CD4-positive, alpha-beta T cell treated with Interleukin-4 for 4 hours (primary cell): ENCODE measurements around the gene ATG4D.

Experiments used
- DNase-seq: peaks from one replicate; pipeline ENCODE4 v3.0.0-alpha.2; 2020

The ATG4D gene

DNA sequence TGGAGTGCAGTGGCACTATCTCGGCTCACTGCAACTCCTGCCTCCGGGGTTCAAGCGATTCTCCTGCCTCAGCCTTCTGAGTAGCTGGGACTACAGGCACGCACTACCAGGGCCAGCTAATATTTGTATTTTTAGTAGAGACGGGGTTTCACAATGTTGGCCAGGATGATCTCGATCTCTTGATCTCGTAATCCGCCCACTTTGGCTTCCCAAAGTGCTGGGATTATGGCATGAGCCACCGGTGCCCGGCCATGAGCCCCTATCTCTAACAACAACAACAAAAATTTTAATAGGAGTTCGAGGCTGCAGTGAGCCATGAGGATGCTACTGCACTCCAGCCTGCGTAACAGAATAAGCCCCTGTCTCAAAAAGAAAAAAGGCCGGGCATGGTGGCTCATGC is 38.4 kb downstream of the ATG4D start:
- DNase-seq, result no peak

DNA sequence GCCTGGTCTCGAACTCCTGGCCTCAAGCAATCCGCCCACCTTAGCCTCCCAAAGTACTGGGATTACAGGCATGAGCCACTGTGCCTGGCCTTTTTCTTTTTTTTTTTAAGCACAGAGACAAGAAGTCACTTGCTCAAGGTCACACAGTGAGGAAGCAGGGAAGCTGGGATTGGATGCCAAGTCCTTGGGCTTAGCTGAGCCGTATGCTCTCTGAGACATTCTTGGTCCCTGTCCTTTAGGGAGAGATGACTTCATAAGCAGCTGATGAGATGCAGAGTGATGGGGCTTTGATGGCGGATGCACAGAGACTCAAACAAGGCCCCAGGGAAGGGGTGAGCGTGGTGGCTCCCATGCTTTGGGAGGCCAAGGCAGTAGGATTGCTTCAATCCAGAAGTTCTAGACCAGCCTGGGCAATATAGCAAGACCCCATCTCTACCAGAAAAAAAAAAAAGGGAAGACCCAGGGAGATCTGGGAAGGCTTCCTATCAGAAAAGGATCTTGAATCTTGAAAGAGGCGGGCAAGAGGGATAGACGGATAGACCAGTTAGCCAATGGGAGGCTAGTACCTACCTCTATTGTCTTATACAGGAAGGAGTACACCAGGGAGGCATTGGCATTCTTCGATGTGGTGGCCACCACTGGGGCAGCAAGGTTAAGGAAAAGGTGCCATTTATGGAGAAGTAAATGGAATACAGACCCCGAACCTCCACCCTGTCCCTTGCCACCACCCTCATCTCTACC is 39.5 kb downstream of the ATG4D start:
- no peak for DNase-seq

DNA sequence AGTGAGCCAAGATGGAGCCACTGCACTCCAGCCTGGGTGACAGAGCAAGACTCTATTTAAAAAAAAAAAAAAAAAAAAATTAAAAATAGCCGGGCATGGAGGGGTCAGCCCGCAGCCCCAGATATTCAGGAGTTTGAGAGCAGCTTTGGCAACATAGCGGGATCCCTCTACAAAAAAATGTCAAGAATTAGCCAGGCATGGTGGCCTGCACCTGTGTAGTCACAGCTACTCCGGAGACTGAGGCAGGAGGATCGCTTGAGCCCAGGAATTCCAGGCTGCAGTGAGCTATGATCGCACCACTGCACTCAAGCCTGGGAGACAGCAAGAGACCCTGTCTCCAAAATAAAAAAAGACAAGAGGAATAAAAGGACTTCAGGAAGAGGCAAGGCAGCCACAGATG is 42.7 kb downstream of the ATG4D start:
- no peak for DNase-seq

DNA sequence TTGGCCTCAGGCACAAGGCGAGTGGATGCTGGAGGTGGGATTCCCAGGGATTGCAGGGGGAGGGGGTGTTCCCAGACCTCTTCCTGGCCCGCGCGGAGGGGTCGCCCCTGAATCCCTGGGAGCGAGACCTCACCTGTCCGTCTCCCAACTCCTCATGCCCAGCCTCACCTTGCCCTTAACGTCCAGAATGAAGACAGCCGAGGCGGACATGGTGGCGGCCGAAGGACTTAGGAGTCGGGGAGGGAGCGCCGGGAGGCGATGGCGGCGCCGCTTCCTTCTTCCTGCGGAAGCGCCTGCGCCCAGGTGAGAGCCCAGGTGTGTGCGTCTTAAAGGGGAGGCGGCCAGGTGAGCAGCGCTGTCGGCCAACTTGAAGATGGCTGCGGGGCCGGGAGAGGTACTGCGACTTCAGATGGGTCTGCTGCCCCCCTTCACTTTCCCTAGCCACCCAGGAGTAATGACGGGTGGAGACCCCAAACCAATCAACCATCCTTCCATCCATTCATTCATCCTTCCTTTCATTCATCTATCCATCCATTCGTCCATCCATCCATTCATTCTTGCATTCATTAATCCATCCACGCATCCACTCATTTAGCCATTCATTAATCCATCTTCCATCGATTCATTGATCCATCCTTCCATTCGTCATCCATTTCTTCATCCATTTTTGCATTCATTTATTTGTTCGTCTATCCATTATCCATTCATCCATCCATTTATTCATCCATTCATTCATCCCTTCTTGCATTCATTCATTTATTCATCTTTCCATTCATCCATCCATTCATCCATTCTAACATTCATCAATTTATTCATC is 43.5 kb downstream of the ATG4D start, which contains the start of gene AP1M2:
TSS of gene AP1M2 (minus strand) at position 291 of the 817 bp plus-strand sequence. CDS start at position 210, 81 bp downstream.
- DNase-seq, result no peak

DNA sequence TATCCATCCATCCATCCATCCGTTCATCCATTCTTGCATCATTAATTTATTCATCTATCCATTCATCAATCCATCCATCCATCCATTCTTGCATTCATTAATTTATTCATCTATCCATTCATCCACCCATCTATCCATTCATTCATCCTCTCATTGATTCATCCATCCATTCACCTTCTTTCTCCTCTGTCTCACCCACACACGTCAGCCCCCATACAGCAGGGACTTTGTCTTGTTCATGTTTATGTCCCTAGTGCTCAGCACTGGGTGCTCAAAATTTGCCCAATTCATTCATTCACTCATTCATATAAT is 44.1 kb downstream of the ATG4D start:
- DNase-seq, result no peak

DNA sequence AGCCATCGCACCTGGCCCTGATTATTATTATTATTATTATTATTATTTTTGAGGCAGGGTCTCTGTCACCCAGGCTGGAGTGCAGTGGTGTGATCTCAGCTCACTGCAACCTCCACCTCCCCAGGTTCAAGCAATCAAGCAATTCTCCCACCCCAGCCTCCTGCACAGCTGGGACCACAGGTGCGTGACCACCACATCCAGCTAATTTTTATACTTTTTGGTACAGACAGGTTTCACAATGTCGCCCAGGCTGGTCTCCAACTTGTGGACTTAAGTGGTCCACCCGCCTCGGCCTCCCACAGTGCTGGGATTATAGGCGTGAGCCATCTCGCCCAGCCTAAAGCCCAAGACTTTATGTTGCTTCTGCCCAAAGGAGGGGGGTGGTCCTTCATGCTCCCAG is 49.4 kb downstream of the ATG4D start:
- DNase-seq, result no peak

DNA sequence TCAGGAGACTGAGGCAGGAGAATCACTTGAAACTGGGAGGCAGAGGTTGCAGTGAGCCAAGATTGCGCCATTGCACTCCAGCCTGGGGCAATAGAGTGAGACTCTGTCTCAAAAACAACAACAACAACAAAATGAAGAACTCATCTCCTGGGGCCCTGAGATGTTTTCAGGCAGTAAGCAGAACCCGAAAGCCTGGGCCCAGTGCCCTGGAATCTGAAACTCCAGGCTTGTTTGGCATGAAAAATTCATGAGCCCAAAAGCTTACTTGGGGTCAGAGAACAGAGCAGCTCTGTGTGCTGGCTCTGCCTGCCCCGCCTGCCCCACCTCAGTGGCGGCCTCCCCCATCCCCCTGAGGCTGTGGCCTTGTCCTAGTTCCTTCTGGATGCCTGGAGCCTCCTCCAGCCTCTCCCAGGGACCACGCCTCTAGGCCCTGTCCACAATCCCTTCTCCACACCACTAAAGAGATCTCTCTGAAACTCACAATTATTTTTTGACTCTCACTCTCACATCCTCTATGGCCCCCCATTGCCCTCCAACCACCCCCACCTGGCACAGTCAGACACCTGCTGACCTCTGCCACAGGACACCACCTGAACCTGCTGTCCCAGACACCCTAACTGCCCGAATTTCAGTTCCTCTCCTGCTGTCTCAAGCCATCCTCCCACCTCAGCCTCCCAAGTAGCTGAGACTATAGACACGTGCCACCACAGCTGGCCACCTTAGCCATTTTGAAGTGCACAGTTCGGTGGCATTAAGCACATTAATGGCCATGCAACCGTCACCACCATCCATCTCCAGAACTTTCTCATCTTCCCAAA is 50.3 kb downstream of the ATG4D start:
- DNase-seq, result no peak

DNA sequence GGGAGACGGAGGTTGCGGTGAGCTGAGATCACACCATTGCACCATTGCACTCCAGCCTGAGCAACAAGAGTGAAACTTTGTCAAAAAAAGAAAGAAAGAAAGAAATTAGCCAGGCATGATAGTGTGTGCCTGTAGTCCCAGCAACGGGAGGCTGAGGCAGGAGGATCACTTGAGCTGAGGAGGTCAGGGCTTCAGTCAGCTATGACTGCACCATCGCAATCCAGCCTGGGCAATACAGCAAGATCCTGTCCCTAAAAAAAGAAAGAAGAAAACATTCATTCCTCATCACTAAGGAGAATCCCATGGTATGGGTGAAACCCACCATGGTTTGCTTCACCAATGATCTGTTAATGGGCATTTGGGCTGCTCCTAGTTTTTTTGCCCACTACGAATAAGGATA is 56.4 kb downstream of the ATG4D start:
- no peak for DNase-seq

DNA sequence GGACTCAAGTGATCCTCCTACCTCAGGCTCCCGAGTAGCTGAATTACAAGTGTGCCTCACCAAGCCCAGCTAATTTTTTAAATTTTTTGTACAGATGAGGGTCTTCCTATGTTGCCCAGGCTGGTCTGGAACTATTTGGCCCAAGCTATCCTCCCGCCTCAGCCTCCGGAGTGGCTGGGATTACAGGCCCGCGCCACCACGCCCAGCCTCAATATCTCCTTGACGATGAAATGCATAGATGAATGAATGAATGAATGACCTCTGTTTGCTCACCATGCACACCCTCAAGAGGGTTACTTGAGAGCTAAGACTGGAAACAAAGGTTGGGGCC is 58.3 kb downstream of the ATG4D start:
- no peak for DNase-seq

DNA sequence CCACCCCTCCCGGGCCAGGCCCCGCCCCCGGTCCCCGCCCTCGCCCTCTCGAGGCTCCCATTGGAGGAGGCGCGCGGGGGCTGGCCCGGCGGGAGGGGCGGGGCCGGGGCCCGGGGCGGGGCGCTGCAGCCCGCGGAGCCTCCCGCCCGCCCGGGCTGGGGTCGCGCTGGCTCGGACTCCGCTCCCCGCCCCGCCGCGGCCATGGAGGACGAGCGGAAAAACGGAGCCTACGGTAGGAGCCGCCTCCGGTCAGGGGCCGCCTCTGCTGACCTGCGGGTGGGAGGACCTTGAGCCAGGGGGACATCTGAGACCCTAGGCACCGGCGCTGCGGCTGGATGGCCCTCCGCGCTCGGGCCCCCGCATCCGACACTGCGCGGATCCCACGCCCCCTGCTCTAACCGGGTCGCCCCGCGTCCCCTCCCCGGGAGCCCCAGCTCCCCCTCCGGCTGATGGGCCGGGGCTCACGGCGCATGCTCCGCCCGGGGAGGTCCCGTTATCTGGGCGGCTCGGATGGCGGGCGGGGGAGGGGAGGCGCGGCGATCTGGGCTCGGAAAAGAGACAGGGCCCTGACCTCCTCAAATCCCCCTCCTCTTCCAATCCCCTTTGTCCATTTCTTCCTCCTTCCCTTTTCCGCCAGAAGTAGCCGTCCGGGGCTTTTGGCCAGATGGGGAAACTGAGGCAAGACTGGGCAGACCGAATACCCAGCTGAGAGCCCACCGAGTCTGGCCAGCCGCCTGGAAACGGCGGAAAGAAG is 58.8 kb downstream of the ATG4D start:
- peak; percentile 81 for DNase-seq
